ENCODE measurements around the gene TMUB1. TPM values are rescaled to one million over a fixed set of nuclear protein-coding genes. Genes with fewer than 3 reads are reported as not detected.

Gene TMUB1
- total RNA-seq, 1 donor from 2014 or later: 12.5 TPM

- no peaks in the 10 kb centered on the region for H3K9me3 ChIP-seq (ENCODE audit: control insufficient read depth in 3 of 3, low read length in 3 of 3)
- H3K4me1 ChIP-seq (ENCODE audit: control insufficient read depth in 3 of 3, insufficient read depth in 3 of 3, low read length in 3 of 3): peaks cover 10 to 23% (median 21%) of the 10 kb centered on the region in 3 donors
- no peak overlapping the region for H3K27ac ChIP-seq (ENCODE audit: low read depth, low read length)
- H3K4me3 ChIP-seq (ENCODE audit: low read length in 3 of 3): no peak overlapping the region
- no peak overlapping the region for H3K9ac ChIP-seq (ENCODE audit: low read depth in 1 of 3, low read length in 3 of 3)
- H3K27me3 ChIP-seq (ENCODE audit: control insufficient read depth in 3 of 3, insufficient read depth in 3 of 3, low read length in 3 of 3): no peaks in the 10 kb centered on the region
- H3K36me3 ChIP-seq (ENCODE audit: control insufficient read depth in 3 of 3, insufficient read depth in 3 of 3, low read length in 3 of 3): peaks cover 21 to 30% (median 24%) of the 10 kb centered on the region in 3 donors
These were observed 43.3 kb upstream of the TMUB1 start for GRCh38 chr7:151126491-151127137.

- peak overlapping the region in 2 of 3 donors; percentile 45 to 60 for H3K9ac ChIP-seq (ENCODE audit: low read depth in 1 of 3, low read length in 3 of 3)
- H3K27ac ChIP-seq (ENCODE audit: low read depth, low read length): no peak overlapping the region
- H3K9me3 ChIP-seq (ENCODE audit: control insufficient read depth in 3 of 3, low read length in 3 of 3): no peaks in the 10 kb centered on the region
These were observed 42.7 kb upstream of the TMUB1 start for GRCh38 chr7:151125846-151126481.

GRCh38 chr7:151125470-151125845 is 42.2 kb upstream of the TMUB1 start:
- H3K36me3 ChIP-seq (ENCODE audit: control insufficient read depth in 3 of 3, insufficient read depth in 3 of 3, low read length in 3 of 3): peaks cover 26 to 31% (median 30%) of the 10 kb centered on the region in 3 donors
- peak overlapping the region; percentile 57 to 65 (median 63) for H3K4me3 ChIP-seq (ENCODE audit: low read length in 3 of 3)
- H3K27me3 ChIP-seq (ENCODE audit: control insufficient read depth in 3 of 3, insufficient read depth in 3 of 3, low read length in 3 of 3): no peaks in the 10 kb centered on the region
- H3K4me1 ChIP-seq (ENCODE audit: control insufficient read depth in 3 of 3, insufficient read depth in 3 of 3, low read length in 3 of 3): peaks cover 10 to 23% (median 21%) of the 10 kb centered on the region in 3 donors
- H3K9ac ChIP-seq (ENCODE audit: low read depth in 1 of 3, low read length in 3 of 3): peak overlapping the region in 2 of 3 donors; percentile 45 to 60
- H3K27ac ChIP-seq (ENCODE audit: low read depth, low read length): no peak overlapping the region
- no peaks in the 10 kb centered on the region for H3K9me3 ChIP-seq (ENCODE audit: control insufficient read depth in 3 of 3, low read length in 3 of 3)

More at GRCh38 chr7:151125846-151126481, 42.7 kb upstream of the TMUB1 start:
- peak overlapping the region; percentile 57 to 65 (median 63) for H3K4me3 ChIP-seq (ENCODE audit: low read length in 3 of 3)
- H3K36me3 ChIP-seq (ENCODE audit: control insufficient read depth in 3 of 3, insufficient read depth in 3 of 3, low read length in 3 of 3): peaks cover 21 to 29% (median 26%) of the 10 kb centered on the region in 3 donors
- H3K4me1 ChIP-seq (ENCODE audit: control insufficient read depth in 3 of 3, insufficient read depth in 3 of 3, low read length in 3 of 3): peaks cover 10 to 23% (median 21%) of the 10 kb centered on the region in 3 donors
- H3K27me3 ChIP-seq (ENCODE audit: control insufficient read depth in 3 of 3, insufficient read depth in 3 of 3, low read length in 3 of 3): no peaks in the 10 kb centered on the region

GRCh38 chr7:151124899-151125399 is 41.7 kb upstream of the TMUB1 start:
- Histone ChIP-seq H3K4me1 (ENCODE audit: control insufficient read depth in 3 of 3, insufficient read depth in 3 of 3, low read length in 3 of 3) (peaks cover 10 to 23% (median 21%) of the 10 kb centered on the region in 3 donors), H3K27me3 (ENCODE audit: control insufficient read depth in 3 of 3, insufficient read depth in 3 of 3, low read length in 3 of 3) (no peaks in the 10 kb centered on the region), H3K9ac (ENCODE audit: low read depth in 1 of 3, low read length in 3 of 3) (peak overlapping the region in 1 of 3 donors; percentile 60), H3K4me3 (ENCODE audit: low read length in 3 of 3) (peak overlapping the region; percentile 57 to 65 (median 63)), H3K9me3 (ENCODE audit: control insufficient read depth in 3 of 3, low read length in 3 of 3) (no peaks in the 10 kb centered on the region), H3K36me3 (ENCODE audit: control insufficient read depth in 3 of 3, insufficient read depth in 3 of 3, low read length in 3 of 3) (peaks cover 28 to 33% (median 28%) of the 10 kb centered on the region in 3 donors), H3K27ac (ENCODE audit: low read depth, low read length) (no peak overlapping the region)

GRCh38 chr7:151124481-151124880 is 41.2 kb upstream of the TMUB1 start:
- H3K4me3 ChIP-seq (ENCODE audit: low read length in 3 of 3): no peak overlapping the region
- no peak overlapping the region for H3K27ac ChIP-seq (ENCODE audit: low read depth, low read length)
- H3K27me3 ChIP-seq (ENCODE audit: control insufficient read depth in 3 of 3, insufficient read depth in 3 of 3, low read length in 3 of 3): no peaks in the 10 kb centered on the region
- peaks cover 25 to 32% (median 30%) of the 10 kb centered on the region in 3 donors for H3K36me3 ChIP-seq (ENCODE audit: control insufficient read depth in 3 of 3, insufficient read depth in 3 of 3, low read length in 3 of 3)
- H3K9me3 ChIP-seq (ENCODE audit: control insufficient read depth in 3 of 3, low read length in 3 of 3): no peaks in the 10 kb centered on the region
- H3K9ac ChIP-seq (ENCODE audit: low read depth in 1 of 3, low read length in 3 of 3): no peak overlapping the region
- peaks cover 10 to 23% (median 21%) of the 10 kb centered on the region in 3 donors for H3K4me1 ChIP-seq (ENCODE audit: control insufficient read depth in 3 of 3, insufficient read depth in 3 of 3, low read length in 3 of 3)

GRCh38 chr7:151123822-151124464 is 40.6 kb upstream of the TMUB1 start:
- Histone ChIP-seq H3K9ac (ENCODE audit: low read depth in 1 of 3, low read length in 3 of 3) (no peak overlapping the region), H3K9me3 (ENCODE audit: control insufficient read depth in 3 of 3, low read length in 3 of 3) (no peaks in the 10 kb centered on the region), H3K36me3 (ENCODE audit: control insufficient read depth in 3 of 3, insufficient read depth in 3 of 3, low read length in 3 of 3) (peaks cover 30 to 37% (median 35%) of the 10 kb centered on the region in 3 donors), H3K4me1 (ENCODE audit: control insufficient read depth in 3 of 3, insufficient read depth in 3 of 3, low read length in 3 of 3) (peaks cover 10 to 23% (median 21%) of the 10 kb centered on the region in 3 donors), H3K27me3 (ENCODE audit: control insufficient read depth in 3 of 3, insufficient read depth in 3 of 3, low read length in 3 of 3) (no peaks in the 10 kb centered on the region), H3K4me3 (ENCODE audit: low read length in 3 of 3) (no peak overlapping the region), H3K27ac (ENCODE audit: low read depth, low read length) (no peak overlapping the region)

- Histone ChIP-seq H3K9ac (ENCODE audit: low read depth in 1 of 3, low read length in 3 of 3) (no peak overlapping the region), H3K4me3 (ENCODE audit: low read length in 3 of 3) (no peak overlapping the region), H3K27ac (ENCODE audit: low read depth, low read length) (no peak overlapping the region), H3K36me3 (ENCODE audit: control insufficient read depth in 3 of 3, insufficient read depth in 3 of 3, low read length in 3 of 3) (peaks cover 30 to 41% (median 39%) of the 10 kb centered on the region in 3 donors), H3K4me1 (ENCODE audit: control insufficient read depth in 3 of 3, insufficient read depth in 3 of 3, low read length in 3 of 3) (peaks cover 10 to 23% (median 21%) of the 10 kb centered on the region in 3 donors), H3K9me3 (ENCODE audit: control insufficient read depth in 3 of 3, low read length in 3 of 3) (no peaks in the 10 kb centered on the region), H3K27me3 (ENCODE audit: control insufficient read depth in 3 of 3, insufficient read depth in 3 of 3, low read length in 3 of 3) (no peaks in the 10 kb centered on the region)
These were observed 40.0 kb upstream of the TMUB1 start for GRCh38 chr7:151123158-151123821.

DNA sequence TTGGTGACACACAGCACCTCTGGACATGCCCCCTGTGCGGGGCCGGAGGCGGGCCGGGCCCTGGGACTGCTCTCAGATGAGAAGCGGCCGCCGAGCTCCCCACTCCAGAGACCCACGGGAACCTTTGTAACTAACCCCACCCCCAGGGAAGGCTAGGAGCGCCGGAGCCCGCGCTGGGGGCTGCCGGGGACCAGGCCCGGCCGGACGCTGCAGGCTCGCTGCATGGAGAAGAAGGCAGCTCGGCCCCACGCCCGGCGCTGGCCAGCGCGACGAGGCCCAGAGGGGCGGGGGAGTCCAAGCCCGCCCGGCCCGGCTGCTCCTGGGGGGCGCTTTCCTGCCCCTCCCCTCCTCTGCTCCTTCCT is 39.5 kb upstream of the TMUB1 start:
- H3K27ac ChIP-seq (ENCODE audit: low read depth, low read length): no peak overlapping the region
- H3K4me3 ChIP-seq (ENCODE audit: low read length in 3 of 3): no peak overlapping the region
- peaks cover 30 to 42% (median 39%) of the 10 kb centered on the region in 3 donors for H3K36me3 ChIP-seq (ENCODE audit: control insufficient read depth in 3 of 3, insufficient read depth in 3 of 3, low read length in 3 of 3)
- H3K9ac ChIP-seq (ENCODE audit: low read depth in 1 of 3, low read length in 3 of 3): no peak overlapping the region
- peaks cover 10 to 23% (median 21%) of the 10 kb centered on the region in 3 donors for H3K4me1 ChIP-seq (ENCODE audit: control insufficient read depth in 3 of 3, insufficient read depth in 3 of 3, low read length in 3 of 3)
- H3K9me3 ChIP-seq (ENCODE audit: control insufficient read depth in 3 of 3, low read length in 3 of 3): no peaks in the 10 kb centered on the region
- H3K27me3 ChIP-seq (ENCODE audit: control insufficient read depth in 3 of 3, insufficient read depth in 3 of 3, low read length in 3 of 3): no peaks in the 10 kb centered on the region

- no peak overlapping the region for H3K4me3 ChIP-seq (ENCODE audit: low read length in 3 of 3)
These were observed 39.0 kb upstream of the TMUB1 start for GRCh38 chr7:151122276-151122675.

More at GRCh38 chr7:151122276-151122675, 39.0 kb upstream of the TMUB1 start:
- peaks cover 35 to 46% (median 39%) of the 10 kb centered on the region in 3 donors for H3K36me3 ChIP-seq (ENCODE audit: control insufficient read depth in 3 of 3, insufficient read depth in 3 of 3, low read length in 3 of 3)
- H3K9ac ChIP-seq (ENCODE audit: low read depth in 1 of 3, low read length in 3 of 3): no peak overlapping the region
- no peaks in the 10 kb centered on the region for H3K9me3 ChIP-seq (ENCODE audit: control insufficient read depth in 3 of 3, low read length in 3 of 3)
- no peaks in the 10 kb centered on the region for H3K27me3 ChIP-seq (ENCODE audit: control insufficient read depth in 3 of 3, insufficient read depth in 3 of 3, low read length in 3 of 3)
- no peak overlapping the region for H3K27ac ChIP-seq (ENCODE audit: low read depth, low read length)
- peaks cover 10 to 23% (median 21%) of the 10 kb centered on the region in 3 donors for H3K4me1 ChIP-seq (ENCODE audit: control insufficient read depth in 3 of 3, insufficient read depth in 3 of 3, low read length in 3 of 3)

All from skeletal muscle tissue (tissue), 4 donors.